ENCODE measurements around the gene CERS6.

GRCh38 chr2:168816369-168816768 is 360.3 kb downstream of the CERS6 start:
- TF ChIP-seq CTCF (IDR thresholded peaks at IDR 0.05; ENCODE audit: control extremely low read depth in 1 of 3, insufficient read depth in 1 of 3, low read depth in 1 of 3, low read length in 3 of 3), result no peak
- no peak for TF ChIP-seq ZNF274 (IDR thresholded peaks at IDR 0.05; ENCODE audit: borderline replicate concordance, extremely low read depth, low read length)
- TF ChIP-seq EP300 (IDR thresholded peaks at IDR 0.05; ENCODE audit: borderline replicate concordance in 1 of 2, low read depth in 2 of 2, low read length in 2 of 2), result no peak
- TF ChIP-seq BRCA1 (IDR thresholded peaks at IDR 0.05; ENCODE audit: low read depth, low read length), result no peak
- TF ChIP-seq POLR2AphosphoS5 (IDR thresholded peaks at IDR 0.05; ENCODE audit: low read depth, low read length), result no peak
- no peak for TF ChIP-seq POLR2A (IDR thresholded peaks at IDR 0.05; ENCODE audit: control extremely low read depth in 1 of 2, low read depth in 2 of 2, low read length in 2 of 2)
- no peak for TF ChIP-seq RNF2 (IDR thresholded peaks at IDR 0.05; ENCODE audit: borderline replicate concordance, low read depth, low read length, missing control alignments, poor library complexity, severe bottlenecking)
- no peak for TF ChIP-seq YY1 (IDR thresholded peaks at IDR 0.05; ENCODE audit: low read depth, low read length)
- no peak for TF ChIP-seq RAD21 (IDR thresholded peaks at IDR 0.05 in 1 of 2, conservative IDR thresholded peaks at IDR 0.05 in 1 of 2; ENCODE audit: low read depth in 2 of 2, low read length in 2 of 2)
- TF ChIP-seq EZH2 (IDR thresholded peaks at IDR 0.05; ENCODE audit: low read depth, low read length, severe bottlenecking), result no peak
